Hematopoietic multipotent progenitor cell treated with erythropoietin and hydrocortisone succinate and interleukin-3 and kit ligand, for 6 days (in vitro differentiated cells): ENCODE measurements around the gene TAMALIN.
A peak's percentile ranks its signal among the peaks of the same experiment; 100 is the strongest.

Source experiments
- DNase-seq: peaks from one replicate; pipeline ENCODE4 v3.0.0-alpha.2; 2015

Gene TAMALIN

DNA sequence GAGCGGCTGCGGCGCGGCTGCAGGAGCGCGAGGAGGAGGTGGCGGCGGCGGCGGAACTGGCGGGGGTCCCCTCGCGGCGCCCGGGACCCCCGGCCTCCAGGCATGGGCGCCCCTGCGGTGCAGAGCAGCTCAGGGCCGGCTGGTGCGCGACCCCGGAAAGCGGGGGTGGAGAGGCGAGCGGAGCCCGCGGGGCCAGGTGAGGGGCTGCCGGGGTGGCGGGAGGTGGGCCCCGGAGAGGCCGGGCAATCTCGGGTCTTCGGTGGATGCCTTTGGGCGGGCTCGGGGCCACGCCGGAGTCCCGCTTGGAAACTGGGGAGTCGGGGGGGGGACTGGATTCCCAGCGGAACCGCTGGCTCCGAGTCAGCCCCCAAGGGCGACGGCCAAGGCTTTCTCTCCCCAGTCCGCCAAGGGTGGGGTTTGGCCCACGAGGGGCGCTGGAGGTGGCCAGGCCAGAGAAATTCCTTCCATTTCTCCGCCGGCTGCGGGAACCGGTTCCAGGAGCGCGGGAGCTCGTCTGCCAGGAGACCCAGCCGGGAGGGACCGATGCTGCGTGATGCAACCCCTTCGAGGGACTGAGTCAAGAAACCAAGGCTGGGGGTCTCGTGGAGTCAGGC is 30.6 kb downstream of the TAMALIN start:
- DNase-seq: no peak

DNA sequence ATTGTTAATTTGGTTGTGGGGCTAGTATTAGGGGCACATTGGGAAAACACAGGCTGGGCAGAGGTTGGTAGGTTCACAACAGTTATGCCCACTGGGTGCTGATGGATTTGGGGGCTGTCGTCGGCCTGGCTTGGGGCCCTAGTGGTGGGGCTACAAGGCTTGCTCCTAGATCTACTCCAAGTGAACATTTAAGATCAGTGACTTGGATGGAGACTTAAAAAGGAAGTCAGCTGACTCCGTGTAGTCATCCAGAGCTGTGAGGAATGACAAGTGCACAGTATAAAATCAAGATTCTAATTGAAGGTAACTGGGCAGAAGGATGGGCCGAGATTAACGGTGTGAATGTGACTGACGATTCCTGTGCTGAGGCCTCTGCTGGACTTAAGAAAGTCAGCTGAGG is 31.7 kb downstream of the TAMALIN start:
- DNase-seq: no peak

DNA sequence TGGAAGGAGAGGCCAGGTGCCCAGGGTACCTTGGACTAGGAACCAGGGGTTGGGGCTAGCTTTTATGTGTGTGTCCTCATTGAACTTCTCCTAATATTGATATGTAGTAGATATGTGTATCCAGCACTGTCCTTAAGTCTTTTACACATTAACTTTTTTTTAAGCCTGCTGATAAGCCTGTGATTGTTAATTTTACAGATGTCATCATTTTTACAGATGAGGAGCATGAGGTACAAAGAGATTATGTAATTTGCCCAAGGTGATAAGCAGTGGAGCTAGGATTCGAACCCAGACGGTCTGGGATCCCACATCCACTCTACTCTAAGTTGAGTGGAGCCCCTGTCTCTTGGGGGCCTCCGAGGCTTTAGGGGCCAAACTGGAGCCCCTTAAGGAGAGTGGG is 34.3 kb downstream of the TAMALIN start:
- DNase-seq: no peak

DNA sequence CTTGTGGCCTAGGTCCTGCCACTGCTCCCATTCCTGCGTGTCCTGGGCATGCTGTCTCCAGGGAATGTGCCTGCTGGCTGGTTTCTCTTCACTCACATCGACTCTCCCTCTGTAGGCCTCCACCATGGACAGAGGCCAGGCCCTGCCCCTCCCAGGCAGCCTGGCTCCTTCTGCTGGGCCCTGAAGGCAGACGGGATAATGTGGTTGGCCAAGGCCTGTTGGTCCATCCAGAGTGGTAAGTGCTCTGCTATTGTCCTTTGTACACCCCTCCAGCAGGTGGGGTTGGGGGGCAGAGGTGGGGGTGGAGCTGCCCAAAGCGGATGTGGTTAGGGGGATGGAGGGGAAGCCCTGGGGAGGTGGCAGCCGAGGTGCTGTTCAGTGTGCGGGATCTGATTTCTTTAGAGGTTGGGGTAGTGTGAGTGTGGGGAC is 35.0 kb downstream of the TAMALIN start:
- DNase-seq: no peak

DNA sequence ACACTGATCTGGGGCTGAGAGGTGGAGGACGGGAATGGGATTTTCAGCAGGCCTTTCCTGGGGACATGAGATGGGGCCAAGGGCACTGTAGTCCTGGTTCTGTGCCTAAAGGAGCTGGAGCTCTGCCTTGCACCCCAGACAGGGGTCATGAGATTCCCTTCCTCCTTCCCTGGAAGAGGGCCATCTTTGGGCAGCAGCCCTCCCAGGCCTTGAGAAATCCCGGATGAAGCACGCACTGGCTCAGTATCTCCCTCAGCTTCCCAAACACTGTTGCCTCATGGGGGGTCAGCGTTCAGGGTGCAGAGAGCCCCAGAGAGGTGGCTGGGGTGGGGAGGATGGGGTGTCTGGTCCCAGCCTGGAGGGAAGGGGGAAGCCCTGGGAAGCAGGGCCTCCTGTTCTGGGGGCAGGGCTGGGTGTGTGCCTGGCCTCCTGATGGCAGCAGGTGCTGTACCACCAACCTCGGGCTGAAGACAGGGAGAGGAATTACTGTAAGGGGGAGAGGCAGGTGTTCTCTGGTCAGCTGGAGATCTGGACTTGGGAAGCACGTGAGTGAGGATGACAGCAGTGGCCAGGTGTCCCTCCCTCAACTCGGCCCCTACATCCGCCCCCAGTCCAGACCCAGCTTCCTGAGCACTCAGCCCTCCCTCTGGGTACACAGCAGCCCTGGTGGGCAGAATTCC is 36.1 kb downstream of the TAMALIN start:
- no peak for DNase-seq

DNA sequence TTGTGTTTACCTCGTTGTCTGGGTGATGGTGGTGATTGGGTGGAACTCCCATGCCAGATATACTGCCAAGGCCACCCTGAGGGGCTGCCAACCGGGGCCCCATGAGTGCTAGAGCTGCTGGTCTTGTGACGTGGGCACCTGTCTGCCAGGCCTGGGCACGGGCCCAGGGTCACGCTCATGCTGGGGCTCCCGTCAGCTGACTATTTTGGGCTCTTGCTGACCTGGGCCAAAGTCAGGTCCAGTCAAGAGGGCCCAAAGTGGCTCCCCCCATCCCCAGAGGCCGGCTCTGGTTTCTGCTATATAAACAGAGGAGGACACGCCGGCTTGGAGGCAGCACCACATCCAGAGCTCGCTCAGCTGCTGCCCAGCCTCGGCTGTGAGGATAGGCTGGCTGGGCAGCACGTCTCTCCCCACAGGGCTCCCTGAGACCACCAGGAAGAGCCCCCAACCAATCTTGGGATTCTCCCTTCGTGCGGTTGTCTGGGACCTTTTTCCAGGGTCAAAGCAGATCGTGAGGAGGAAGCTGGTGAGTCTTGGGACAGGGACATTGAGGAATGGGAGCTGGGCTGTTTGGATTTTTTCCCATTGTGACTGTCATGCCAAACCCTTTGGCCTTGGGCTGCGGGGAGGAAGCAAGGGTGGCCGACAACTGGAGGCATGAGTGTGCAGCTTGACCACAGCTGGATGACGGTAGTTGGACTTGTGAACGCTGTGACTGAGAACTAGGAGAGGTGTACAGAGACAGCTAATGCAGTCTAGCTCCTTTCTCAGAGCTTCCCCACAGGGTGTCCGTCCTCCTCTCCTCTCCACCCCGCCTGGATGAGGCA is 36.9 kb downstream of the TAMALIN start:
- DNase-seq: no peak

DNA sequence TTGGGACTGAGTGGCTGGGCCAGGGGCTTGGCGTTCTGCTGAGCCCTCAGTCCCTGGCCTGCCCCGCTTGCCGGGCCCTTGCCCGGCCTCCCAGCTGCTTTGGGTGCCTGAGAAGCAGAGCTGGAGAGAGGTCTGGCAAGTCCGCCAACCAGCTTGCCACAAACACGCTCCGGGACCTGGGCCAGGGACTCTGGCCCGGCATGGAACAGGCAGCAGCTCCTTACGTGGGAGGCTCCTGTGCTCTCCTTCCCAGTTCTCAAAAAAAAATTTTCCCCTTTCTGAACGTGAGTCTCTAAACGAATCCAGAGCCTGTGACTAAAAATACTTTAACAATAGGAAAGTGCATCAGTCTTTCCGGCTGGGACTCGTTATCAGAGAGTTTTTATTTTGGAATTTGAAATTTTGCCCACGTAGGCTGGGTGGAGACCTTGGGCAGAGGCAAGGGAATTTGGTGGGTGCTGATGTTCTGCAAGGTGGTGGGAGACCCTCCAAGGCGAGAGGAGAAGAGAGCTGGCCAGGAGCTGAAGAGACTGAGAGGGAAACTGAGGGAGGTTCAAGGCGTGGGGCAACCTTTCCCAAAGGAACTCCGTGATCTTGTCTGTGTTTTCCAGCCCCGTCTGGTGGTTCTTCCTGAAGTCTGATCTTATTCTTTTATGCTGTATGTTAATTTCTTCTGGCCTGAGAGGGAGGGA is 37.7 kb downstream of the TAMALIN start:
- DNase-seq: no peak

DNA sequence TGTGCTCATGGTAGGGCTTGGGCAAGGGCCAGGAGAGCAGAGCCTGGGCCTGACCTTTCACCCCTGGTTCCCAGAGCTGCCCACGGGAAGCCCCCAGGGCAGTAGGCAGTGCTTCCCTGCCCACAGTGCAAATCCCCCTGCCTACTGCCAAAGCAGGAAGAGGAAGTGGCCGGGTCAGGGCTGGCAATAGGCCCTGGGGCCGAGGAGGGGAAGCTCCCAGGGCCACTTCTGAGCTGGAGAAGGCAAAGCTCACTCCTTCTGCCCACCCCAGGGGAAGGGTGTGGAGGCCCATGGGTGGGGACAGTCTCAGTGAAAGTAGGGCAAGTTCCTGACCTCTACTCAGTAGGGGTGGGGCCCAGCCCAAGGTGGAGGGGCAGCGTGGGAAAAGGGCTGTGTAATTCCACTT is 39.1 kb downstream of the TAMALIN start:
- DNase-seq: peak; percentile 47

DNA sequence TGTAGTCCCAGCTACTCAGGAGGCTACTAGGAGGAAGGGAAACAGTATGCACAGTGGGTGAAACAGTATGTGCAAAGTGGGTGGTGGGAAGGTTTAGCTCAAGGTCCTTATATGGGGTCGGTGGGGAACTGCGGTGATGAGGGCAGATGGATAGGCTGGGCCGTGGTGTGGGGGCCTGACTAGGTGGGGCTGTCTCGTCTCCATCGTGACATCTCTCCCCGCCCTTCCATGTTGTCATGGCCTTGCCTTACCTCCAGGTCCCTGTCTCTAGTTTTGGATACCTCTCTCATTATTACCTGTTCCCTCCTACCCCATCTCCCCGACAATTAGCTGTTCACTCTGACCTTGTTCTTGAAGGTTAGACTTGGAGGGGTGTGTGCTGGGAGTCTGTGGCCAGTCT is 40.1 kb downstream of the TAMALIN start:
- no peak for DNase-seq

DNA sequence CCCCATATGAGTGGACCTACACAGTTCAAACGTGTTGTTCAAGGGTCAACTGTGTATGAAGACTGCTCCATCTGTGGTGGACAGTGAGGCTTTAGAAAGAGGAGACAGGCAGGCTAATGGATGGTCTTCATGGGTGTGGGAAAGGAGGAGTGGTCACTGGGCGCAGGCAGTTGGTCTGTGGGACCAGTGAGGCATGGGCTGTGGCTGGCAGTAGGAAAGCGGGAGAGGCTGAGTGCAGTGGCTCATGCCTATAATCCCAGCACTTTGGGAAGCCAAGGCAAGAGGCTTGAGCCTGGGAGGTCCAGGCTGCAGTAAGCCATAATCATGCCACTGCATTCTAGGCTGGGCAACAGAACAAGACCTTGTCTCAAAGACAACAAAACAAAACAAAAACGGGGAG is 42.5 kb downstream of the TAMALIN start:
- DNase-seq: no peak

DNA sequence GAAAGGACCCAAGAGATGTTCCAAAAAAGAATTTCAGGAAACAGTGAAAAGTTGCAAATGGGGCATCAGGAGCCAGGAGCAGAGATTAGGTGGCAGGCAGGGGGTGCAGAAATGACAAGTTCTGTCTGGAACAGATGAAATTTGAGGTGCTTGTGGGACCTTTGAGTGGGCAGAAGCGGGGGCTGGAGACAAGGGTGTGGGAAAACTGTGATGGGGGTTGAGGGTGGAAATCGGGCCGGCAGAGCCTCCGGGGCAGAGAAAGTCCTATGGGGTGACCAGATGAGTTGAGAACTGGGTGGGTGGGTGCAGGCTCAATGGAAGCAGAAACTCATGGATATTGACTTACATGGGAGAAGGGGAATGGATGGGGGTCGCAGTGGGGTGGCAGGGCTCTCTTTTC is 42.9 kb downstream of the TAMALIN start:
- no peak for DNase-seq

DNA sequence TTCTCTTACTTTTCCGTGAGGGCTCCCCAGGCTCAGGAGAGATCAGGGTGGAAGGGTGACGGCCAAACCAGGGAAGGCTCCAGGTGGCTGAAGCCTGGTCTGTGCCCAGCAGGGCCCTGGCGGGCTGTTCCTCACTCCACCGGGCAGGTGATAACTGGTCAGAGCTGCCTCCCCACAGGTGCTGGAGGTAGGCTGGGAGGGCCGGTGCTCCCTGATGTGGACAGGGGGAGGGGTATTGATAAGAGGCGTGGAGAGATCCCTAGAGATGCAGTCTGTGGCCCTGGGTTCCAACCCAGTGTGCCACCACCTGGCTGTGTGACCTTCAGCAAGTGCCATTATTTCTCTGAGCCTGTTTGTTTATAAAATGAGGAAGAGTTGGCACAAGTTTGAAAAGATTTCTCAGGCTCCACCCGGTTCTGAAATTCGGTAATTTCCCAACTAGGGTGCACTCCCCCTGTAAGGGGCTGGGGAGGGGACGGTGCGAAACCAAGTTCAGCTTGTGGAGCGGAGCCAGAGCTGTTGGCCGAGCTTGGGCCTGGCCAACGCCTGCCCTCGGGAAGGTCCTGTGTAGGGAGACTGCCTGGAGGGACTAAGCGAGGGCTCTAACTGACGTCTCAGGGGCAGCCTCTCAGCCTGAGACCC is 43.5 kb downstream of the TAMALIN start:
- no peak for DNase-seq

DNA sequence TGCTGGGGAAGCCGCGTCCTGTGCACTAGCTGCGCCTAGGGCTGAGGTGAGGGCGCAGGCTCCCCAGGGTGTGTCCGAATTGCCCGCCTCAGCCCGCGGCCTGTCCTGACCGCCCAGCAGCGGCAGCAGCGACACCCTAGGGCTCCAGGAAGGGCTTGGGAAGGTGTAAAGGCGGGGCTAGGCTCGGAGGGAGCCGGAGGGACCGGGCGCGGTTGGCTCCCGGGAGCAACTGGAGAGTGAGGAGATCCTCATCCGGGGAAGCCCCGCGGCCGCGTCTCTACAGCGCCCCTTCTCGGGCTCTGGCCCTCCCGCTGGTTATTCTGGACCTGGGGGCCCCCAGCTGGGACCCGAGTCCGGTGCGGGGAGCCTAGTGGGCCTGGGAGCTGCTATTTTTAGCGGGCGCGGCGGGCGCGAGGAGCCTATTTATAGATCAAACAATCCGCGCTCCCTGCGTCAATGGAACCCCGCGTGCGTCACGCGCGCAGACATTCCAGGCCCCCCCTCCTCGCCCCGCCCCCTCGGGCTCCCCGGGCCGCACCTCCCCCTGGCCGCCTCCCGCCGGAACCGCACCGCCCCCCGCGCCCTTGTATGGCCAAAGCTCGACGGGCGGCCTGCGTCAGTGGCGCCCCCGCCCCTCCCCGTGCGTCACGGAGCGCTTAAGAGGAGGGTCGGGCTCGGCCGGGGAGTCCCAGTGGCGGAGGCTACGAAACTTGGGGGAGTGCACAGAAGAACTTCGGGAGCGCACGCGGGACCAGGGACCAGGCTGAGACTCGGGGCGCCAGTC is 44.2 kb downstream of the TAMALIN start, which contains the start of gene NR4A1:
Gene NR4A1 (plus strand): TSS at position 685 of the 784 bp plus-strand sequence. CDS start 2,887 bp downstream, outside the sequence.
- peak; percentile 84 for DNase-seq

DNA sequence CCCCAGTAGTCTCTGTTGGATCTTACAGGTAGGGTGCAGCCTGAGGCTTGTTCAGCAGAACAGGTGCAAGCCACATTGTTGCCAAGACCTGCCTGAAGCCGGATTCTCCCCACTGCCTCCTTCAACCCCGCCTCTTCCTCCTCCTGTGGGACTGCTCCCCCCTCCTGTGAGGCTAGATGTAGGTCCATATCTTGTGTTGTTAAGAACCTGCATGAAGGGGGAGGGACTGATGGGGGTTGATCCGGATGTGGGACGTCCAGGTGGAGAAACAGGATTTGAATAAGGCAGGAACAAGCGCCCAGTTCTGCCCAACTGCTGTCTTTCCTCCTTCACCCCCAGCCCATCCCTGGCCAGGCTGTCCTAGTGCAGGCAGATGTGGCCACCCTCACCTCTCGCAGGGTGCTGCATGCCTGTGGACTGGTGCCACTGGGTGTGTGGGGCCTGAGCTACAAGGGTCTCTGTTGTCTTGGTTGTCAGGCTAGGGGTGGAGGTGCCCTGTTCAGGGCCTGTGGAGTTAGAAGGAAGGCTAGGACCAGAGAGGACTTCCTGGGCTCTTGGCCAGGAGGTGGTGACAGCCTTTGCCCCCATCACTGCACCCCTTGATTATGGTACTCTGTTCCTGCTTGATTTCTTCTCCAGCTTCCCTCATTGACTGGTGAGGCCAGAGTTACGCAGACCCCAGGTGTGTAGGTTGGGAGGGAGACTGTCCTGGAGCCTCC is 45.9 kb downstream of the TAMALIN start:
- DNase-seq: no peak

DNA sequence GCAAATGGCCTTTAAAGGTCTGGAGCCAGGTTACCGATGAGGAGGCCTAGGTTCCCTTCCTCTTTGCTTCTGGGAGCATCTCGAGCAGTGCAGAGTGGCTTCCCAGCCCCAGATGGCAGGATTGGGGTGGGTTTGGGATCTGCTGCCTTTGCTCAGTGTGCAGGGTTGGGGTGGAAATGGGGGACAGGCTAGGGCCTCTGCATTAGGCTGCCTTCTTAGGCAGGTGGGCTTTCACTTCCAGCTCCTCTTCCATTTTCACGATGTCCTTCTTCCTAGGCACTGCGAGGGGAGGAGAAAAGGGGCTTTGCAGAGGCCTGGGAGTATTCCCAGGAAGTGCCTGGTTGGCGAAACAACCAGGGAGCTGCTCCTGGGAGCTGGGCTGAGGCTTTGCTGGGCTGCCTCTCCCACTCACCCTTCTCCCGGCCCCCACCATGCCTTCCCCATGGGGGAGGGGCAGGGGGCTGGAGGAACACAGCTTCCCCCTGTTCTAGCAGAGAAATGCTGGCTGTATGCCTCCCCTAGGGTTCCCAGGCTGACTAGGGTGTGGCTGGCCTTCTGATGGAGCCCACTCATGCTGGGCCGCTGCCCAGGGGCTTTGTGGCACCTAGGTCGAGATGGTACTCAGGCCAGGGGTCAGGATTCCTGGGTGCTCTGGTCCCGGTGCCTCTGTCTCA is 46.9 kb downstream of the TAMALIN start:
- DNase-seq: no peak

DNA sequence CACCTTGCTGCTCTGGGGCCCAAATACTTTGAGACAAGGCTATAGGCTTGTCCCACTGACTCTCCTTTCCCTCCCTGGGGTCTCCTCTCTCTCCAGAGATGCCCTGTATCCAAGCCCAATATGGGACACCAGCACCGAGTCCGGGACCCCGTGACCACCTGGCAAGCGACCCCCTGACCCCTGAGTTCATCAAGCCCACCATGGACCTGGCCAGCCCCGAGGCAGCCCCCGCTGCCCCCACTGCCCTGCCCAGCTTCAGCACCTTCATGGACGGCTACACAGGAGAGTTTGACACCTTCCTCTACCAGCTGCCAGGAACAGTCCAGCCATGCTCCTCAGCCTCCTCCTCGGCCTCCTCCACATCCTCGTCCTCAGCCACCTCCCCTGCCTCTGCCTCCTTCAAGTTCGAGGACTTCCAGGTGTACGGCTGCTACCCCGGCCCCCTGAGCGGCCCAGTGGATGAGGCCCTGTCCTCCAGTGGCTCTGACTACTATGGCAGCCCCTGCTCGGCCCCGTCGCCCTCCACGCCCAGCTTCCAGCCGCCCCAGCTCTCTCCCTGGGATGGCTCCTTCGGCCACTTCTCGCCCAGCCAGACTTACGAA is 47.6 kb downstream of the TAMALIN start:
- DNase-seq: no peak

DNA sequence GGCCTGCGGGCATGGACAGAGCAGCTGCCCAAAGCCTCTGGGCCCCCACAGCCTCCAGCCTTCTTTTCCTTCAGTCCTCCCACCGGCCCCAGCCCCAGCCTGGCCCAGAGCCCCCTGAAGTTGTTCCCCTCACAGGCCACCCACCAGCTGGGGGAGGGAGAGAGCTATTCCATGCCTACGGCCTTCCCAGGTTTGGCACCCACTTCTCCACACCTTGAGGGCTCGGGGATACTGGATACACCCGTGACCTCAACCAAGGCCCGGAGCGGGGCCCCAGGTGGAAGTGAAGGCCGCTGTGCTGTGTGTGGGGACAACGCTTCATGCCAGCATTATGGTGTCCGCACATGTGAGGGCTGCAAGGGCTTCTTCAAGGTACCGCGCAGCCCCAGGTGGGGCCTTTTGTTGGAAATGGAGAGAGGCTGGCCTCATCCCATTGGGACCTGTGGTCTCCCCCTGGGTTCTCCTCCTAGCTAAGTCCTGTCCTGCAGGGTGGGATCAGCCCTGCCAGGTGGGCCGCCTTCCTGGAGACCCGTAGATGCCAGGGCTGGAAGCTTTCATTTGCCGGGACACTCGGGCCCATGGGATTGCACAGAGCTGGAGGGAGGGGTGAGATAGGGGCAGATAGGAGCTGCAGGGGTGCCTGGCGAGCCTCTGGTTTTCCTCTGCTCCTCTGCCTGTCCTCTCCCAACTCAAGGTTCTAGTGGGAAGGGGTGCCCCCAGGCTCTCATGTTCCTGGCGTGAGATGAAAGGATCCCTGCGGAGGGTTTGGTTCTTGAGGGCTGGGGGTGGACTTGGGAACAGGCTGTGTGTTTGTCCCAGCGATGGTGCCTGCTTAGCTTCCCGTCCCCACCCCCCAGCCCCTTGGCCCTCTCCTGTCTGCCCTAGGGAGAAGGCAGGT is 48.3 kb downstream of the TAMALIN start:
- no peak for DNase-seq

DNA sequence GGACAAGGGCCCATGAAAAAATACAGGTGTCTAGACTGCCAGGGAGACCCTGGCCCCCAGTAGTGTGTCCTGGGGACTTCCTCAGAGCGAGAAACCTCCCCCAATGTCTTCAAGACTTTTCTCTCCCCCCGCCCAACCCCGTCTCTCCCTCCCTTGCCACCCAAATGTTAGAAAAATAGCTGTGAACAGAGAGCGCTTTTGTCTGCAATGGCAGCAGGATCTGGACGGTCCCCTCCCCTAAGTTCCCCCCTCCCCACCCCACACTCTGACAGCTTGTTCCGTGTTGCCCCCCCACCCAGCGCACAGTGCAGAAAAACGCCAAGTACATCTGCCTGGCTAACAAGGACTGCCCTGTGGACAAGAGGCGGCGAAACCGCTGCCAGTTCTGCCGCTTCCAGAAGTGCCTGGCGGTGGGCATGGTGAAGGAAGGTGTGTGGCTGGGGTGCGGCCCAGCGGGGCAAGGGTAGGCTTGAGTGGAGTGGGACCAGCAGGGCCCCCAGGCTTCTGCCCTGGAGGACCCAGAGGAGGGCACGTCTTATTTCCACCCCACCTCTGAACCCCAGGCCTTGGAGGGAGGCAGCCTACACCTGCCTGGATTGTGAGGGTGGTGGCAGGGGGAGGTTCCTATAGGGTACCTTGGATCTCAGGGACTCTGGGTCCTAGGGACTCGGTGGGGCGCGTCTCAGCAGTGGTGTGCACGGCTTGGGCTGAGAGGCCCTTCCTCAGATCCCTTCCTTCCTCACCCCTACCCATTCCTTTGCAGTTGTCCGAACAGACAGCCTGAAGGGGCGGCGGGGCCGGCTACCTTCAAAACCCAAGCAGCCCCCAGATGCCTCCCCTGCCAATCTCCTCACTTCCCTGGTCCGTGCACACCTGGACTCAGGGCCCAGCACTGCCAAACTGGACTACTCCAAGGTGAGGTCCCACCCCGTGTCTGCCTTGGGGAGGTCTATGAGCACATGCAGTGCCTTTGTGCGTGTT is 49.3 kb downstream of the TAMALIN start:
- DNase-seq: no peak
